ENCODE results near the gene EPB41L4A. TPM values are rescaled to one million over a fixed set of nuclear protein-coding genes. Genes with fewer than 3 reads are reported as not detected.
"Not testable (repeated sequence)": the region's sequence is repeated elsewhere in the genome, so short reads cannot be mapped to it uniquely, and the experiment has no call there.

The EPB41L4A gene
- total RNA-seq, 6 experiments from 2014 or later = 0.07 TPM; not detected in 5

- Mint-ChIP-seq H3K27ac (no peak overlapping the region), H3K9me3 (no peaks in the 10 kb centered on the region), H3K4me1 (ENCODE audit: low read depth) (no peaks in the 10 kb centered on the region), H3K4me3 (no peak overlapping the region), H3K36me3 (ENCODE audit: low read depth) (no peaks in the 10 kb centered on the region), H3K27me3 (ENCODE audit: insufficient read depth) (peaks cover 5% of the 10 kb centered on the region)
- TF ChIP-seq CTCF (IDR thresholded peaks at IDR 0.05) = no peak
- no peak for DNase-seq
Measured at GRCh38 chr5:112219000-112219399, 200.1 kb downstream of the EPB41L4A start.

- Mint-ChIP-seq H3K9me3 (no peaks in the 10 kb centered on the region), H3K4me3 (no peak overlapping the region), H3K27me3 (ENCODE audit: insufficient read depth) (peaks cover 5% of the 10 kb centered on the region), H3K27ac (no peak overlapping the region), H3K36me3 (ENCODE audit: low read depth) (no peaks in the 10 kb centered on the region), H3K4me1 (ENCODE audit: low read depth) (no peaks in the 10 kb centered on the region)
- no peak for DNase-seq
- TF ChIP-seq CTCF (IDR thresholded peaks at IDR 0.05) = no peak
Measured at GRCh38 chr5:112217843-112218579, 201.1 kb downstream of the EPB41L4A start.

GRCh38 chr5:112216140-112216539, 202.9 kb downstream of the EPB41L4A start:
- H3K9me3 Mint-ChIP-seq = no peaks in the 10 kb centered on the region
- no peaks in the 10 kb centered on the region for H3K36me3 Mint-ChIP-seq (ENCODE audit: low read depth)
- H3K27me3 Mint-ChIP-seq (ENCODE audit: insufficient read depth) = peaks cover 11% of the 10 kb centered on the region
- H3K27ac Mint-ChIP-seq = no peak overlapping the region
- no peaks in the 10 kb centered on the region for H3K4me1 Mint-ChIP-seq (ENCODE audit: low read depth)
- no peak overlapping the region for H3K4me3 Mint-ChIP-seq
- no peak for DNase-seq
- no peak for TF ChIP-seq CTCF (IDR thresholded peaks at IDR 0.05)

GRCh38 chr5:112210430-112211005, 208.6 kb downstream of the EPB41L4A start:
- H3K4me1 Mint-ChIP-seq (ENCODE audit: low read depth) = no peaks in the 10 kb centered on the region
- no peaks in the 10 kb centered on the region for H3K36me3 Mint-ChIP-seq (ENCODE audit: low read depth)
- no peak overlapping the region for H3K4me3 Mint-ChIP-seq
- DNase-seq = peak; percentile 6
- peak; percentile 81 for TF ChIP-seq CTCF (IDR thresholded peaks at IDR 0.05)
- H3K27ac Mint-ChIP-seq = no peak overlapping the region
- H3K27me3 Mint-ChIP-seq (ENCODE audit: insufficient read depth) = peaks cover 8% of the 10 kb centered on the region
- no peaks in the 10 kb centered on the region for H3K9me3 Mint-ChIP-seq

GRCh38 chr5:112208699-112209615, 210.1 kb downstream of the EPB41L4A start:
- peaks cover 8% of the 10 kb centered on the region for H3K27me3 Mint-ChIP-seq (ENCODE audit: insufficient read depth)
- H3K27ac Mint-ChIP-seq = no peak overlapping the region
- H3K4me3 Mint-ChIP-seq = no peak overlapping the region
- TF ChIP-seq CTCF (IDR thresholded peaks at IDR 0.05) = no peak
- H3K4me1 Mint-ChIP-seq (ENCODE audit: low read depth) = no peaks in the 10 kb centered on the region
- no peaks in the 10 kb centered on the region for H3K9me3 Mint-ChIP-seq
- no peak for DNase-seq
- no peaks in the 10 kb centered on the region for H3K36me3 Mint-ChIP-seq (ENCODE audit: low read depth)

- H3K27ac Mint-ChIP-seq; H3K36me3 Mint-ChIP-seq (ENCODE audit: low read depth); H3K4me3 Mint-ChIP-seq; H3K4me1 Mint-ChIP-seq (ENCODE audit: low read depth); H3K9me3 Mint-ChIP-seq; H3K27me3 Mint-ChIP-seq (ENCODE audit: insufficient read depth); DNase-seq: not testable (repeated sequence)
Measured at GRCh38 chr5:112208195-112208594, 210.9 kb downstream of the EPB41L4A start.

All from HFFc6 (cell line).